Breast epithelium (tissue), 3 donors: Measurements from ENCODE around the gene PRSS57.

Source experiments
- CTCF ChIP-seq, 3 donors: fragments of 450-650 bp; IDR thresholded peaks; one replicate each; pipeline ENCODE4 v1.5.1; 2016 to 2017; ENCODE audit warnings: antibody characterized with exemption in 3 of 3, mild to moderate bottlenecking in 3 of 3, moderate library complexity in 3 of 3
- POLR2A ChIP-seq: fragments of 450-650 bp; IDR thresholded peaks from one replicate; pipeline ENCODE4 v1.6.1; 2016; ENCODE audit warnings: antibody characterized with exemption, mild to moderate bottlenecking, moderate library complexity

DNA sequence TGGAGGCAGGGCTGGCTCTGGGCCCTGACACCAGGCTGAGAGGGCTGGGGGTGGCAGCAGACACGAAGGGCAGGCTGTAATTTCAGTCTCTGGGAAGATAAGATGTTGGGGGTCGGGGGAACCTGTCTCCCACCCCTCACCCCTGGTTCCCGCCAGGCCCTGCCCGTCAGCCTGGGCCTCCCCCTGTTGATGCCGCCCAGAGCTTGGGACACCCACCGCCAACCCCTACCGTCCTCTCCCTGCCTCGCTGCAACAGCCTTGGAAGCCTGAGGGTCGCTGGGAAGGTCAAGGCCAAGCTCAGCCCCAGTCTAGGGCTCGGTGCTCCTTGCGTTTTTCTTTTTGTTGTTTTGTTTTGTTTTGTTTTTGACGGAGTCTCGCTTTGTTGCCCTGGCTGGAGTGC lies 28.0 kb upstream of the PRSS57 start:
- TF ChIP-seq POLR2A: no peak
- no peak for TF ChIP-seq CTCF (IDR thresholded peaks at IDR 0.05)
